Measurements from ENCODE around the gene CAV3. TPM values are rescaled to one million over a fixed set of nuclear protein-coding genes. Genes with fewer than 3 reads are reported as not detected.

The CAV3 gene
- total RNA-seq, 1 experiment from 2014 or later: not detected

DNA sequence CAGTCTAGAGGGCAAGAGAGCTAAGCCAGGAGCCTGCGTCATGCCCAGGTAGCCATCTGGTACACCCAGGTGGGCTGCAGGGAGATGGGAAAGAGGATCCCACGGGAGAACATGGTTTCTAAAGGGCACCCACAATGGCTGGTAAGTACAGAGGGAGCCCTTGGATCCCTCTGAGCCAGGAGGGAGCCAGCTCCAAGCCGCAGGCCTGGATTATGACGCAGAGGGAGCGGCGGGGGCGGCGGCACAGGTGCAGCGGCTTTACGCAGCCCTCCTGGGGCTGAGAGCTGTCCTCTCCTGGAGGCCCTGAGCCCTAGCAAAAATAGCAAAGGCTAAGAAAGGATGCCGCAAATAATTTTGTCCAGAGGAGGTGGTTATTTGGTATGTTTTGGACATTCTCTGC is 2.8 kb downstream of the CAV3 start:
- Histone ChIP-seq H3K9me3 (no peaks in the 10 kb centered on the region), H3K27me3 (replicated peaks; ENCODE audit: control insufficient read depth, insufficient read depth, low read length) (no peaks in the 10 kb centered on the region), H3K36me3 (ENCODE audit: control insufficient read depth, insufficient read depth, low read length) (no peaks in the 10 kb centered on the region), H3K4me1 (peaks cover 19% of the 10 kb centered on the region), H3K4me3 (ENCODE audit: low read depth, low read length) (no peak overlapping the region)
- BruUV-seq (replicated peaks): no TSS peak
- intact Hi-C loops (cut with micrococcal nuclease; ENCODE audit: unreplicated experiment): no loop called here
- H3K27me3 Mint-ChIP-seq (ENCODE audit: insufficient read depth, unreplicated experiment): no peaks in the 10 kb centered on the region
- POLR2A ChIA-PET: no interaction called here
- H3K27ac Mint-ChIP-seq (ENCODE audit: unreplicated experiment): no peak overlapping the region
- no peaks in the 10 kb centered on the region for H3K4me1 Mint-ChIP-seq (ENCODE audit: low read depth, unreplicated experiment)
- DNase-seq: no peak
- TF ChIP-seq, protein P1, sequence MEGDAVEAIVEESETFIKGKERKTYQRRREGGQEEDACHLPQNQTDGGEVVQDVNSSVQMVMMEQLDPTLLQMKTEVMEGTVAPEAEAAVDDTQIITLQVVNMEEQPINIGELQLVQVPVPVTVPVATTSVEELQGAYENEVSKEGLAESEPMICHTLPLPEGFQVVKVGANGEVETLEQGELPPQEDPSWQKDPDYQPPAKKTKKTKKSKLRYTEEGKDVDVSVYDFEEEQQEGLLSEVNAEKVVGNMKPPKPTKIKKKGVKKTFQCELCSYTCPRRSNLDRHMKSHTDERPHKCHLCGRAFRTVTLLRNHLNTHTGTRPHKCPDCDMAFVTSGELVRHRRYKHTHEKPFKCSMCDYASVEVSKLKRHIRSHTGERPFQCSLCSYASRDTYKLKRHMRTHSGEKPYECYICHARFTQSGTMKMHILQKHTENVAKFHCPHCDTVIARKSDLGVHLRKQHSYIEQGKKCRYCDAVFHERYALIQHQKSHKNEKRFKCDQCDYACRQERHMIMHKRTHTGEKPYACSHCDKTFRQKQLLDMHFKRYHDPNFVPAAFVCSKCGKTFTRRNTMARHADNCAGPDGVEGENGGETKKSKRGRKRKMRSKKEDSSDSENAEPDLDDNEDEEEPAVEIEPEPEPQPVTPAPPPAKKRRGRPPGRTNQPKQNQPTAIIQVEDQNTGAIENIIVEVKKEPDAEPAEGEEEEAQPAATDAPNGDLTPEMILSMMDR (IDR thresholded peaks at IDR 0.05; ENCODE audit: insufficient read depth in 1 of 2, low read depth in 1 of 2, low read length in 1 of 2, severe bottlenecking in 1 of 2, unreplicated experiment in 1 of 2): no peak
- no peaks in the 10 kb centered on the region for H3K9me3 Mint-ChIP-seq (ENCODE audit: unreplicated experiment)
- H3K4me3 Mint-ChIP-seq (ENCODE audit: unreplicated experiment): no peak overlapping the region
- CTCF ChIA-PET: no interaction called here
- H3K36me3 Mint-ChIP-seq (ENCODE audit: insufficient read depth, unreplicated experiment): no peaks in the 10 kb centered on the region

DNA sequence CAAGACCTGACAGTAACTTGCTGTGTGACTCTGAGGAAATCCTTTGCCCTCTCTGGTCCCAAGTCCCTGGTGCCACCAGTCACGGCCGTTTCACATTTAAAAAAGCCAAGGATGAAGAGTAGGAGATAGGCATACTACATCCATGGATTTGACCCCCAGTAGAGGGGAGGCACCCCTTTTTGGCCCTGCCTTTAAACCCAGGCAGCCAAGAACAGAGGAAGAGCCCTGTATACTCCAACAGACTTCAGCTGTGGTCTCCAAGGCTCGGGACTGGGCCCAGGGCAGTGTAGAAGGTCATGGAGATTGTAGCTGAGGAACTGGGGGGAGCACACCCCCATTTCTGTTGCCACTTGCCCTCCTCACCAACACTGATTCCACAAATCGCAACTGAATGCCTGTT is 3.7 kb downstream of the CAV3 start:
- Histone ChIP-seq H3K36me3 (ENCODE audit: control insufficient read depth, insufficient read depth, low read length) (no peaks in the 10 kb centered on the region), H3K9me3 (no peaks in the 10 kb centered on the region), H3K4me3 (ENCODE audit: low read depth, low read length) (no peak overlapping the region), H3K4me1 (peaks cover 26% of the 10 kb centered on the region), H3K27me3 (replicated peaks; ENCODE audit: control insufficient read depth, insufficient read depth, low read length) (no peaks in the 10 kb centered on the region)
- Mint-ChIP-seq H3K4me1 (ENCODE audit: low read depth, unreplicated experiment) (peaks cover 8% of the 10 kb centered on the region), H3K36me3 (ENCODE audit: insufficient read depth, unreplicated experiment) (no peaks in the 10 kb centered on the region), H3K9me3 (ENCODE audit: unreplicated experiment) (no peaks in the 10 kb centered on the region), H3K27me3 (ENCODE audit: insufficient read depth, unreplicated experiment) (no peaks in the 10 kb centered on the region), H3K27ac (ENCODE audit: unreplicated experiment) (no peak overlapping the region), H3K4me3 (ENCODE audit: unreplicated experiment) (no peak overlapping the region)
- no peak for DNase-seq
- CTCF ChIA-PET: no interaction called here
- TF ChIP-seq, protein P1 (IDR thresholded peaks at IDR 0.05; ENCODE audit: insufficient read depth in 1 of 2, low read depth in 1 of 2, low read length in 1 of 2, severe bottlenecking in 1 of 2, unreplicated experiment in 1 of 2): no peak
- BruUV-seq (replicated peaks): no TSS peak
- intact Hi-C loops (cut with micrococcal nuclease; ENCODE audit: unreplicated experiment): no loop called here
- POLR2A ChIA-PET: no interaction called here

DNA sequence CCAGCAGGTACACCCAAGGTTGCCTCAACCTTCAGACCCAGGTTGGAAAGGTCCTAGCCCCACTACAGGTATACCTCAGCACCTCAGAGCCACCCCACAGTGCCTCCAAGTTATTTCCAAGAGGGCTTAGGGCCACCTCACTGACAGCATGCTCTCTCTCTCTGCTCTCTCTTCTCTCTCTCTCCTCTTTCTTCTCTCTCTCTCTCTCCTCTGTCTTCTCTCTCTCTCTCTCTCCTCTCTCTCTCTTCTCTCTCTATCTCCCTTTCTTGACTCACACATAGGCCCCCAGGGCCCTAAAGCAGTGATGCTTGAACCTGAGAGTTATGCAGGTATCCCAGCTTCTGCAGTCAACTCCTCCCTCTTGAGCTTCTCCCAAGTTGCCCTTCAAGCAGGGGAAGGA is 4.2 kb downstream of the CAV3 start:
- H3K36me3 ChIP-seq (ENCODE audit: control insufficient read depth, insufficient read depth, low read length): no peaks in the 10 kb centered on the region
- no peaks in the 10 kb centered on the region for H3K9me3 ChIP-seq
- peaks cover 13% of the 10 kb centered on the region for H3K4me1 Mint-ChIP-seq (ENCODE audit: low read depth, unreplicated experiment)
- H3K4me3 Mint-ChIP-seq (ENCODE audit: unreplicated experiment): no peak overlapping the region
- H3K9me3 Mint-ChIP-seq (ENCODE audit: unreplicated experiment): no peaks in the 10 kb centered on the region
- H3K4me3 ChIP-seq (ENCODE audit: low read depth, low read length): no peak overlapping the region
- H3K27ac Mint-ChIP-seq (ENCODE audit: unreplicated experiment): no peak overlapping the region
- no peaks in the 10 kb centered on the region for H3K27me3 ChIP-seq (replicated peaks; ENCODE audit: control insufficient read depth, insufficient read depth, low read length)
- no peak for DNase-seq
- TF ChIP-seq, protein P1 (IDR thresholded peaks at IDR 0.05; ENCODE audit: insufficient read depth in 1 of 2, low read depth in 1 of 2, low read length in 1 of 2, severe bottlenecking in 1 of 2, unreplicated experiment in 1 of 2): no peak
- no peaks in the 10 kb centered on the region for H3K27me3 Mint-ChIP-seq (ENCODE audit: insufficient read depth, unreplicated experiment)
- intact Hi-C loops (cut with micrococcal nuclease; ENCODE audit: unreplicated experiment): no loop called here
- H3K4me1 ChIP-seq: peaks cover 30% of the 10 kb centered on the region
- BruUV-seq (replicated peaks): no TSS peak
- POLR2A ChIA-PET: no interaction called here
- CTCF ChIA-PET: no interaction called here
- H3K36me3 Mint-ChIP-seq (ENCODE audit: insufficient read depth, unreplicated experiment): no peaks in the 10 kb centered on the region

Measured in Caco-2 (cell line).